GM18951 (cell line): ENCODE data around the gene CBX8.

Source experiments
- POLR2A ChIP-seq: IDR thresholded peaks from 4 replicates; pipeline ENCODE4 v1.6.1; 2011; ENCODE audit warnings: mild to moderate bottlenecking; ENCODE audit not compliant: insufficient read length, insufficient read depth; ENCODE audit errors: extremely low read depth
- in situ Hi-C: fragments of 300-500 bp; cut with MboI; formaldehyde crosslinking; loops from one replicate; pipeline ENCODE4 v1.12.0; 2022; ENCODE audit warnings: low sequenced_read_pairs, mixed read lengths, inconsistent platforms; ENCODE audit not compliant: unreplicated experiment

The CBX8 gene

DNA sequence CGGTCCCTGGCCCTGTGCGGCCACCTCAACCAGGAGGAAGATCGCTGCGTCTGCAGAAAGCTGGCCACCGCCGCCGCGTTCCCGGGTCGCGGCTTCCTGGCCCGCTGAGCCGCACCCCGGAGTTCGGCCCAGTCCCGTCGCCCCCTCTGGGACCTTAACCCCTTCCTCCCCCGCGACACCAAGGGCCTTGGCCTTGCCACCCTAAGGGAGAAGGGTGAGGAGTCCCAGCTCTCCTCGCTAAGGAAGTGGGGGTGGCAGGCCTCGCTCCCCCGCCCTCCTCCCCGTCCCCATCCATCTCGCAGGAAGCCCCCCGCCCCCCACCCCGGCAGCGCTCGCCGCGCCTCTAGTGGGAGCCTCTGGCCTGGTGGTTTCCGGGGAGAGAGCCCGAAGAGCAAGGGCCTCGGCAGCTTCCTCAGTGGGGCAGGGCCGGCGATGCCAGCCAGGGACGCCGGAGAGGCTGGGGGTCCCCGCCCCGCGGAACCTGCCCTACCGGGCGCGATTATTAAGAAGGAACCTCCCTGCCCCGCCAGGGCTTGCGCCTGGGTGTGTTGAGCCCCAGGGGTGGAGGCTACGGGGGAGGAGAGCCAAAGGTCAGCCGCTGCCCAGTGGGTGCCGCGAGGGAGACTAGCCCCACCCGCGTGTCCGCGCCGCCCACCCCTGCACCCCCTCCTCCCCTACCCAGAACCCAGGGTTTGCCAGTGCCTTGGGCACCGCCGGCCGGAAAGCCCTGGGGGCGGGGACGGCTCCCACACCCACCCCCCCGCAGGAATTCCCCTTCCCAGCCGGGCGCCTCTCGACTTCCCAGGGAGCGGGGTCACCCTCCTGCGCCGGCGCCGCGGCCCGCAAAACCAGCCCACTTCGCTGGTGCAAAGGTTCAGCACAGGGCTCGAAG is 35.6 kb upstream of the CBX8 start:
- in situ Hi-C loops, result no loop called here
- TF ChIP-seq POLR2A, result no peak

DNA sequence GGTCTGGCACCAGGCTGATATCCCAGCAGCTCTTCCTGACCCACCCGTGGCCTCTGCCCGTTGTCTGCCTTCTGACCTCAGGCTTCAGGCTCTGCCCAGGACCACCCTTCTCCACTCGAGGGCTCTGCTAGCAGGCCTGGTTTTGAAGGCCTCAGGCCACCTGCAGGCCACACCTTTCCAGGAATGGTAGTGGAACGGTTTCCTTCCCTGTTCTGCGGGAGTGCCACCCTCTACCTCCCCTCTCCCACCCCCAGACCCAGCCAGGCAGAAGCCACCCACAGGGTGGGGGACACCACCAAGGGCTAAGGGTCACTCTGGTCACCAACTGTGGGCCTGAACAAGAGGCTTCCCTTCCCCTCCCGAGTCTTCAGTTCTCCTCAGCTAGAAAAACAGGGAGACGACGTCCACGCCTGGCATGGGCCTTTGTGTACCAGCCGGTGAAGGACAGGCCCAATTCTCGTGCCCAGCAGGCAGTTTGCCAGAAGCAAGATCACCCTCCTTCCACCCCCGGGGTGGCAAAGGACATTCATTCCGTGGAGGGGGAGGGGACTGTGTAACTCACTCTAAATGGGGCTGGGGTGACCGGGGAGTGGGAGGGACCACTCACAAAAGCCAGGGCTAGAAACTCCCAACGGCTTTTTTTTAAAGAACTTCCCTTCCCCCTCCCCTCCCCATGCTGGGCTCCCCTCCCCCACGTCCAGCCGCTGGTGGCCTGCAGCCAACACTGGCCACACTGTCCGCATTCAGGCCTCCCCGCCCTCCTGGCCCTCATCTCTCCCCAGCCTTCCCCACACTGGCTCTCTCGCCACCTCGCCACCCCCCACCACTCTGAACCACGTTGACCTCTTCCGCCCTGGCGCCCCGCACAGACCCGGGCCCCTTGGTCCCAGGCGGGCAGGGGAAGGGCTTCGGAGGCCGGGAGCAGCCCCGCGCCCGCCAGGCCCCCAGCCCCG is 34.7 kb upstream of the CBX8 start:
- in situ Hi-C loops, result no loop called here
- TF ChIP-seq POLR2A, result no peak

DNA sequence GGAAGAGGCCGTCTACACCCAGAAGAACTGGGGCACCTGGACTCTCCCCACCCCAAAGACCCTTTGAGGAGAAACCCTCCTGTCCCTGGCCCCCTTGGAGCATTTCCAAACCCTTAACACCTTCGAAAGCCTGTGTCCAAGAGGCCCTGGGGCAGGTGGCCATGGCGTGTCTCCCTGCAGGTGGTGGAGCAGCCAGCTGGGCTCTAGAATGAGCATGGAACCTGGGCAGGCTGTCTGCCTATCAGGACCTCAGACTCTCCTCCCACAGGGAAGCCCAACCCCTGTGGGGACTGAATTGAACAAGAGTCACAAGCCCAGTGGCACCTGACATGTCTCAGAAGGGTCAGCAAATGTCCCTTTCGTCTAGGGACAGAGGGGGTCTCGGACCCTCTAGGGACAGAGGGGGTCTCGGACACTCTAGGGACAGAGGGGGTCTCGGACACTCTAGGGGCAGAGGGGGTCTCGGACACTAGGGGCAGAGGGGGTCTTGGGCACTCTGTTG is 33.9 kb upstream of the CBX8 start:
- in situ Hi-C loops, result no loop called here
- TF ChIP-seq POLR2A, result no peak

DNA sequence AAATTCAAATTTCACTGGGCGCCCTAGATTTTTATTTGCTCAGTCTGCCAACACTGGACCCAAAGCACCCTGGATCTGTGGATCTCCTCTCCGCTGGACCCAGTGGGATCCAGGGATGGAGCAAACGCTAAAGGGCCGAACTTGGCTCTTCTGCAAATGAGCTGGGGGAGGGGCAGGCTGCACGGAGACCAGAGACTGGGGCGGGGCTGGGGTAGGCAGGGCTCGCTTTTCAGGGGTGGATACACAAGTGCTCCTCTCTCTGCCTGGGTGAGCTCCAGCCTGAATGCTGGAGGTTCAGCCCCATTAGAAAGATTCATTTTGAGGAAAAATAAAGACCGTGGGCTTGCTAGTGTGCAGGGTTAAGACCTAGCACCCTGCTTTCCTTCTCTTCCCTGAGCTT is 33.4 kb upstream of the CBX8 start:
- no peak for TF ChIP-seq POLR2A
- in situ Hi-C loops, result no loop called here

DNA sequence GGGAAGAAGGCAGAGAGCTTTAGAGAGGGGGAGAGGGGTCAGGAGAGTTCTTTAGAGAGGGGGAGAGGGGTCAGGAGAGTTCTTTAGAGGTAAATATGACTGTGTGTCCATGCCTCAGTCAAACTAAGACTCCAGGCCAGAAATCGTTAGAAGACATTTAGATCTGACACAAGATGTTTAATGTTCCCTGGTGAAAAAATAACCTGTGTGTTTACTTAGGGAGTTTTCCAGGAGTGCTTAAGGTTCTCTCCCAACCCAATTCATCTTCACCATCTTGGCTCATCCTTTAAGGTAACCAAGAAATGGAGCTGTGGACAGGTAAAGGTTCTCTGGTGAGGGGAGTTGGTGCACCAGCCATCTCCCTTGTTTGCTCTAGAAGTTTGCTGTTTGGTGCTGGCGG is 32.6 kb upstream of the CBX8 start:
- in situ Hi-C loops, result no loop called here
- TF ChIP-seq POLR2A, result no peak

DNA sequence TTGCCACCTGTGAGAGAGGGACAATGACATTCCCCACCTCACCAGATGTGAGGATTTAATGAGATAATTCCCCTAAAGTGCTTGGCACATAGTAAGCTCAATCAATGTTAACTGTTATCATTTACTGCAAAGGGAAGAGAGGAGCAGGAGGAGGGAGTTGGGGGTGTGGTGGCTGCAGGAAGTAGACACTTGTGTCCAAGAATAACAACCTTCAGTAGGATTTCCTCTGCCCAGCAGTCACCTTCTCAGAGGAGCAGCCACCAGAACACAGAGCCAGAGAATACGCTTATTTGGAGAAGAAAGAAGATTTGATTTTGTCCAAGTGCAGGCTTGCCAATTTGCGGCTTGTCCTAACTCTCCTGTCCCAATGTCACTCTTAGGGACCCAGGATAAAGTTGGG is 32.1 kb upstream of the CBX8 start:
- TF ChIP-seq POLR2A, result no peak
- in situ Hi-C loops, result no loop called here

DNA sequence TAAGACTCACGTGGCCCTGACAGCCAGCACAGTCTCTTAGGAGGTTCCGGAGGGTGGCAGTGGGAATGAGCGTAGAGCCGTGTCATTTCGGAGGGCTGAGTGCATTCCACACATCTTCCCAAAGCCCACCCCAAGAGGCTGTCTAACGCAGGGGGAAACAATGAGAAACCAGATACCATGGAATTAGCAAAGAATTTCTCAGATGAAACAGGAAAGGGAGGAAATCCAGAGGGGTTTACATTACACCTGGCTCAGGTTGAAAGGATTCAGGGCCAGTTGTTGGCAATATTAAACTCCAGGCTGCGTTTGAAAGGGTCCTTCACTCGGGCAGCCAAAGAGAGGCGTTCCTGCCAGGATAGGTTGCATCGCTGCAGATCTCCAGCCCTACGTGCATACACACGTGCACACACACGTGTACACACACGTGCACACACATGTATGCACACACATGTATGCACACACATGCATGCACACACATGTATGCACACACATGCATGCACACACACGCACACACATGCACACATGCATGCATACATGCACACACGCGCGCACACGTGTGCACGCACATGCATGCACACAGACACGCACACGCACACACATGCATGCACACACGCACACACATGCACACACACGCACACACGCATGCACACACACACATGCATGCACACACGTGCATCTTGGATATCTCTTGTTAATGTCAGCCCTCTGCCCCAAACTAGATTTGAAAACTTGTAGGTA is 30.1 kb upstream of the CBX8 start:
- in situ Hi-C loops, result no loop called here
- no peak for TF ChIP-seq POLR2A

DNA sequence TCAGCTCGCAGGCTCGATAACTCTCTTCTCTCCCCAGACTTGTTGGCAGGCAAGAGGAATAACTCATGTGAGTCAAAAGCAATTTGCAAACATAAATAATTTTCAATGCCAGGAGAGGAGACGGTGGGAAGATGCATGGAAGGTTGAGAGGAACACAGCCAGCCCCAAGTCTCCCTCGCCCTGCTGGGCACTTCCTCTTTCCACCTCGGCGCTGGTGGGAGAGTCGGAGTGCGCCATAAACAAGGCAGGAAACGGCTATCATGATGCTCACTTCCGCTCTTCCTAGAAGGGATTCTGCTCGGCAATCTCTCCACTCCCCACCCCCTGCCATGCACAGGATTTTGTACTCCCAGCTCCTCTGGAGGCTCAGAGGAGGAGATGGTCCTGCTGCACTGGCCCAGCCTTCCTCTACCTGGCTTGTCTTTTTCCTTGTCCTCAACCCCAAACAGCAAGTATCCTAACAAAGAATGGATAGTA is 29.4 kb upstream of the CBX8 start:
- in situ Hi-C loops, result no loop called here
- TF ChIP-seq POLR2A, result no peak

DNA sequence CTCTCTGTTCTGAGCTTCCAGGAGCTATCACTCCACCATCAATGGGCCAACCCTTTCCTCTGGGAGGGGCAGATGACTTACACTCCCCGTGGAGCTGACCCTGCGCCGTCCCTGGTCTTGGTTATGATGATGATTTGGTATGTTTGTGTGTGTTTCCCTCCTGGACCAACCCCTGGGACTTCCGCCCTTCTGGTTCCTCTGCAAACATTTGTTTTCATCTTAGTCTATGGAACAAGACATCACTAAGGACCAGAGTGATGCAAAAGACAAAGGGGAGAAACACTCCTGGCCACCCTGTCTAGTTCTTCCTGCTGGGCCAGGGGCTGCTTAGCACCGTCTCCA is 28.7 kb upstream of the CBX8 start:
- in situ Hi-C loops, result no loop called here
- no peak for TF ChIP-seq POLR2A

DNA sequence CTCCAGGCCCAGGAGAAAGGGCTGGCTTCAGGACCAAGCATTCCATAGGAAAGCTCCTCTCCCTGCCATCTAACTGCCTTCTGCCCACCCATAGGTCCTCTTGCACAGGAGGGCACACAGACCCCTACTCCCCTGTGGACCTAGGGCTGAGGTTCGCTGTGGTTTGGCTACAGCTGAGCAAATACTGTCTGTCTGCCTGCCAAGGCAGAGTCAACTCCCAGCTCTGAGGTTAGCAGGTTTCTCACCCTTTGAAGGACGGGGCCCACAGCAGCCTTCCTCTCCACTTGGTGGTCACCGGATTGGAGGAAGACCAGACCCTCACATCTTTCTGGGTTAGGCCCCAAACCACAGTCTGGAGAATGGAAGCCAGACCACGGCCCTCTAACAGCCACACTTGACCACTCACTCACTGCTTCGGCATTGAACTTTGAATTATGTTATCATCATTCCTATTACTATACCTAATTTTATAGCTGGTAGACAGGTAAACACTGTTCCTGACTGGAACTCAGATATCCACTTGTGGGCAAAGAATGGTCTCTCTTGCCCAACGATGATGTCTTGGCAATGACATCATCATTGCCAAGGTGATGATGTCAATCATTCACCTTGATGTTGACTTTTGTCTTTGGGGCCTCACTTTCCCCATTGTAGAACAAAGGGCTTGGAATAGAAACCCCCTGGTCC is 28.2 kb upstream of the CBX8 start:
- no peak for TF ChIP-seq POLR2A
- in situ Hi-C loops, result no loop called here

DNA sequence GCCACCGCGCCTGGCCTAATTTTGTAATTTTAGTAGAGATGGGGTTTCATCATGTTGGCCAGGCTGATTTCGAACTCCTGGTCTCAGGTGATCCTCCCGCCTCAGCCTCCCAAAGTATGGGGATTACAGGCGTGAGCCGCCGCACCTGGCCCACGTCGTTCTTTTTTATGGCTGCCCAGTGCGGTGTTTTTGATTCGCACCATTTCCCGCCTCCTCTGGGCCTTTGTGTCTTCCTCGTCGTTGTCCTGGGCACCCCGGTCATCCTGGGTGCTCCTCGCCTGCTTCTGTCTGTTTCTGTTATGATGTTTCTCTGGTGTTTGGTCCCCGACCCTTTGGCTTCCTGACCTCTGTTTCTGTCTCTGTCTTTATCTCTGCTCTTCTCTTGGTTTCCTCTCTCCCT is 27.4 kb upstream of the CBX8 start:
- in situ Hi-C loops, result no loop called here

DNA sequence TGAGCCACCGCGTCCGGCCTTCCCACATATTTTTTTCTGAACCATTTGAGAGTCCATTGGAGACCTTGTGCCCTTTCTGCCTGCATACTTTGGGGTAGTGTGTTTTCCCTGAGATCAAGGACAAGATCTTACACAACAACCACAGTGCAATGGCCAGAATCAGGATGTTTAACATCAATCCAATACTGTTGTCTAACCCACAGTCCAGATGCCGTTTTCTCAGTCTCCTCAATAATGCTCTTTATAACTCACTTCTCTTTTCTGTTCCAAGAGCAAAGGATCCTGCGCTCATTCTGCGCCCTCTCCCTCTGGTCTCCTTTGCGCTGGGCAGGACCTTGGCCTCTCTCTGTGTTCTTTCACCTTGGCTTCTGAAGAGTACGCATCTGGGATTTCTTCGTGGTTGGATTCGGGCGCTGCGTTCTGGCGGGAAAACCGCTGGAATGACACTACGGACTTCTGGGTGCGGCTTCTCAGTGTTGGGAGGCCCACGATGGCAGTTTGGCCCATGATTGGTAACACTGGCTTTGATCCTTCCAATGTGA is 25.8 kb upstream of the CBX8 start:
- no peak for TF ChIP-seq POLR2A
- in situ Hi-C loops, result no loop called here

More for the DNA sequence above, 27.4 kb upstream of the CBX8 start:
- no peak for TF ChIP-seq POLR2A
